LNCAP (cell line): ENCODE data around the gene DPH3.

Experiments
- TF ChIP-seq, protein P1 (sequence below): fragments of 450-650 bp; IDR thresholded peaks from 2 replicates; pipeline ENCODE4 v1.5.1; 2017; ENCODE audit warnings: mild to moderate bottlenecking

DPH3 gene

DNA sequence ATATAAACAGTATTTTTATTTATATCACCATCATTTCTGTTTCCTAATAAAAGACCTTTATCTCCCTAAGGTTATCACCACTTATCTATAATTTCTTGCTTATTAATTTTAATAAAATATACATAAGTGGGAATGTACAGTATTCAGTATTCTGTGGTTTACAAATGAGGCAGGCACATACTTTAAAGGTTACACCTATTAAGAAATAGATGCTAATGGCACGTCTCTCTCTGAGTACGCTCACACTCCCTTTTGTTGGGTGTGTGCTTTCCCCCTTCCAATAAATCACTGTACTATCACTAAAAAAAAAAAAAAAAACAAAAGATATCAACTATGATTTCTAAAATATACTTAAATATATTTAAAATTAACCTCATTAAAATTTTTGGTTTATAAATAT, 9.1 kb upstream of the DPH3 start:
- TF ChIP-seq, protein P1, sequence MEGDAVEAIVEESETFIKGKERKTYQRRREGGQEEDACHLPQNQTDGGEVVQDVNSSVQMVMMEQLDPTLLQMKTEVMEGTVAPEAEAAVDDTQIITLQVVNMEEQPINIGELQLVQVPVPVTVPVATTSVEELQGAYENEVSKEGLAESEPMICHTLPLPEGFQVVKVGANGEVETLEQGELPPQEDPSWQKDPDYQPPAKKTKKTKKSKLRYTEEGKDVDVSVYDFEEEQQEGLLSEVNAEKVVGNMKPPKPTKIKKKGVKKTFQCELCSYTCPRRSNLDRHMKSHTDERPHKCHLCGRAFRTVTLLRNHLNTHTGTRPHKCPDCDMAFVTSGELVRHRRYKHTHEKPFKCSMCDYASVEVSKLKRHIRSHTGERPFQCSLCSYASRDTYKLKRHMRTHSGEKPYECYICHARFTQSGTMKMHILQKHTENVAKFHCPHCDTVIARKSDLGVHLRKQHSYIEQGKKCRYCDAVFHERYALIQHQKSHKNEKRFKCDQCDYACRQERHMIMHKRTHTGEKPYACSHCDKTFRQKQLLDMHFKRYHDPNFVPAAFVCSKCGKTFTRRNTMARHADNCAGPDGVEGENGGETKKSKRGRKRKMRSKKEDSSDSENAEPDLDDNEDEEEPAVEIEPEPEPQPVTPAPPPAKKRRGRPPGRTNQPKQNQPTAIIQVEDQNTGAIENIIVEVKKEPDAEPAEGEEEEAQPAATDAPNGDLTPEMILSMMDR, result no peak

DNA sequence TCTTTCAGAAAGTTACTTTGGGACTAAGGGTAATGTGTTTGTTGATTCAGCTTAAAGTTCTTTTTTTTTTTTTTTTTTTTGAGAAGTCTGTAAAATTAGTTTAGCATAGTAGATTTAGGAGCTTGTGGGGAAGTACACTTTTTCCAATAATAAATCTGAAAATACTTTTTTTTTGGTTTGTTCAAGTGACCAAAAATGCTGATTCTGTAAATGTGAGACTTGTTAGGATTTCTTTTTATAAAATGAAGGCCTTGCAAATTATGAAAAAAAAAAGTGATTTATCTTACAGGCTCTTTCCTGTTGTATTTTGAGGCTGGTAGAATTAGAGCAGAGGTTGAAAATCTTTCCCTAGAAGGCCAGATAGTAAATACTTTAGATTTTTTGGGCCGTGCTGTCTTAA, 7.8 kb upstream of the DPH3 start:
- TF ChIP-seq, protein P1, result no peak

DNA sequence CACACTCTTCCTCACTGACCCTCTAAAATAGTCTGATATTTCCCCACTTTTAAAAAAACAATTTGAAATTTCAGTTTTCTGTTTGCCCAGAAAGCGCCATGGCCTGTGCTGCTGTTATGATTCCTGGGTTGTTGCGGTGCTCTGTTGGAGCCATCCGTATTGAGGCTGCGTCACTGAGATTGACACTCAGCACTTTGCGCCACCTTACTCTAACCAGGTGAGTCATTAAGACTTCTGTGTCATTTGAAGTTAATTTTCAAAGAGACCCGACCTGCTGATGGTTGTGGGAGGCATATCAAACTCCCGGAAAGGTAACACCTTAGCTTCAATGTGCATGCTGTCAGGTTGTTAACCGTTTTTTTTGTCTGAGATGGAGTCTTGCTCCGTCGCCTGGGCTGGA, 6.1 kb upstream of the DPH3 start:
- TF ChIP-seq, protein P1, result no peak

DNA sequence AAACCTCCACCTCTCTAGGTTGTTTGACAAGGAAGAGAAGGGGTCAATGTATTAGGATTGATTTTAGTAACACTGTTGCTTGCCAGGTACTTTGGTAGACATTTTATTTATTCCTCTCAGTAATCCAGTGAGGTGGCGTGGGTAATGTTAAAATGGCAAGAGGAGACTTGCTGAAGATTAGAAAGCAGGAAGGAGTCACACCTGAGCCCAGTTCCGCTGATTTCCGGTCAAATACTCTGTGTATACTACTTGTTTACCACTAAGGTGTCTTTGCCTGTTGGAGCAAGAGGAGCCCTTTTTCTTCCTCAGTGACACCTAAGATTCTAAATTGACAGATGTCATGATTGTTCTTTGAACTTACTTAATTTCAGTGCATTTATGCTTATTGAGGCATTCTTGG, 2.0 kb upstream of the DPH3 start:
- TF ChIP-seq, protein P1, result no peak

DNA sequence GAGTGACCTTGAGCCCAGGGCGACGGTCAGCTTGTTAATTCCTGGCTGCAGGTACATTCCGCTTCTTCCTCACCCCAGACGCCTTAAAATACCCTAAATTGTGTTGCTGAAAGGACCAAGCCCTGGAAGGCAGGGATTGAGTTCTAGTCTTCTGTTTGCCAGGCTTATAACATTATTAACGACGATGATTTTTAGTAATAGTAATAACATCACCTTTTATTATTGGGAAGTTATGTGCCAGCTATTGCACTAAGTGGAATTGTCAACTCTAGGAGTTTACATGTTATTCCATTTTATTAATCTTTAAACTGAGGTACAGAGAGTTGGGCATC, 678 bp upstream of the DPH3 start:
- TF ChIP-seq, protein P1, result no peak

DNA sequence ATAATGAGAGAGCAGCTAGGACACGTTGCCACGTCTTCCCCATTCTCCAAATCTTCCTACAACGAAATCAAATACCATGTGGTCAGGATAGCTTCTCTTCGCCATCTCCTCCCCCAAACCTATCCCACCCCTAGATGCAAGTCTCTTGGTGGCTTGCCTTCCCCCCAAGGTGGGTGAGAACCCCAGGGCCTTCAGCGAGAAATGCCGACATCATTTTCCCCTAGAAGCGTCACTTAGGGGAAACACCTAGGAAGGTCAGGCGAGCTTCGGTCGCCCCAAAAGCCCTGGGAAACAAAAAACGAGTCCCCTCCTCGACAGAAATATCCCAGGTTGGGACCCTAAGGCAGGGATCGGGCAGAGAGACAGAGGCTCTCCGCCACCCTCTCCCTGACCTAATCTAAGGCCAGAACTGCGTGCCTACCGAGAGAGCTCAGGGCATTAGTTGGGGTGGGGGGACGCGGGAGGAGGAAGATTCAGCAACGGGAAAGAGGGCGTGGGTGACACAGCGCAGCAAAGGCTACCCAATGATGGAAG, 502 bp downstream of the DPH3 start:
- TF ChIP-seq, protein P1, result no peak

DNA sequence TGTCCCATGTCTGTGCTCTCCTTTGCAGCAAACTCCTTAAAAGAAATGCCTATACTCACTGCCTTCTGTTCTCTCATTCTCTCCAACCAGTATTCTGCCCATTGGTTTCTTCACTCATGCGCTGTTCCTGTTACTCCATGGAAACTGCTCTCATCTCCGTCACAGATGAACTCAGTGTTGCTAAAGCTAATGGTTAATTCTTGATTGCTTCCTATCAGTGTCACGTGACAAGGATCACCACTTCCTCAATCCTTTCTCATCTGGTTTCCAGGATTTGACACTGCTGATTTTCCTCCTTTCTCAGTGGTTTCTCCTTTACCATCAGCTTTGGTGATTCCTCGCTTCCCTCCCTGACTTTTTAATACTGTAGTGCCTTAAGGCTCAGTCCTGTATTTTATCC, 2.6 kb downstream of the DPH3 start:
- TF ChIP-seq, protein P1, result no peak

DNA sequence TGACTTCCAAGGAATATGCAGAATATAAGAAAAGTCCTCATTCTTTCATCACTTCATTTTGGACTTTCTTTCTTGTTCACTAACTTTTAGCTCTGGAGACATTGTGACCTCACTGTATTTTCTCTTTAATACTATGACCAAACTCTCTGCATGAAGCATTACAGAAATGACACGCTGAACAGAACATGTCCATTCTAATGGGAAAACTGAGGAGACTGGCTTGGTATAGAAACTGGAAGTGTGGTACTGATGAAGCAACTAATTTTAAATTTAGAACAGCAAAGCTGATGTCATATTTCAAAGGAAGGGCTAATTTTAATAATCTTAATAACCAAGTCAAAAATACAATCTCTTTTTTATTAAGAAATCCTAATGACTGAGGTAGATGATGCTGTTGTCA, 4.7 kb downstream of the DPH3 start:
- TF ChIP-seq, protein P1, result no peak
